HepG2 (cell line): ENCODE measurements around the gene DLG2. TPM values are rescaled to one million over a fixed set of nuclear protein-coding genes. Genes with fewer than 3 reads are reported as not detected.

ENCODE experiments used
- ATAC-seq: fragments of 200-7000 bp; cut with Tn5 transposase; 3 replicates; pipeline ENCODE4 v1.9.1; 2020; ENCODE audit warnings: mild to moderate bottlenecking, moderate library complexity
- BruUV-seq: library from RNA; stranded (reverse); fragments of 400-500 nt; replicated peaks from 2 replicates; lab custom pipeline; 2021; lab: Mats Ljungman, UMichigan
- CTCF ChIA-PET: fragments of 300-600 bp; formaldehyde crosslinking; extraction: SDS; loops from one replicate; lab custom pipeline; 2021; ENCODE audit warnings: low total read pairs, inconsistent platforms, low intra/inter-chr PET ratio; lab: Yijun Ruan, JAX
- POLR2A ChIA-PET: fragments of 350-600 bp; sonication (Branson Sonifier 250); formaldehyde crosslinking; loops from one replicate; lab custom pipeline; 2020; ENCODE audit warnings: antibody characterized with exemption, inconsistent platforms; lab: Yijun Ruan, JAX
- DNase-seq: peaks from one replicate; pipeline ENCODE4 v3.0.0-alpha.2; 2015; ENCODE audit warnings: low spot score
- FAIRE-seq: peaks from 3 replicates; lab custom pipeline; 2011; peaks lifted over from hg19 to GRCh38; lab: Jason Lieb, UNC
- H2AFZ ChIP-seq: one replicate; pipeline ENCODE4 v1.6.1; 2011; ENCODE audit warnings: low read length, inconsistent platforms
- H3K27ac ChIP-seq: fragments of 300-600 bp; 3 replicates; pipeline ENCODE4 v1.8.0; 2011; ENCODE audit warnings: mixed run types, mild to moderate bottlenecking, mixed read lengths, low read length, inconsistent platforms; ENCODE audit not compliant: insufficient read depth; ENCODE audit errors: extremely low read length
- H3K27me3 ChIP-seq, 2 experiments: fragments of 200-600 bp in 1 of 2; 2 replicates in 1 of 2; 3 replicates in 1 of 2; pipeline versions ENCODE4 v1.6.0 to v1.8.0; 2011; ENCODE audit warnings: low read length in 2 of 2, mild to moderate bottlenecking in 2 of 2, moderate library complexity in 2 of 2, inconsistent platforms in 1 of 2; ENCODE audit not compliant: insufficient read depth in 2 of 2, control insufficient read depth in 1 of 2
- H3K36me3 ChIP-seq, 2 experiments: fragments of 200-600 bp in 1 of 2; replicated peaks in 1 of 2; 2 replicates in 1 of 2; 3 replicates in 1 of 2; pipeline versions ENCODE4 v1.5.1 to v1.8.0; 2011; ENCODE audit warnings: low read length in 2 of 2, inconsistent platforms in 1 of 2; ENCODE audit not compliant: insufficient read depth in 2 of 2, control insufficient read depth in 1 of 2
- H3K4me1 ChIP-seq: 2 replicates; pipeline ENCODE4 v1.5.1; 2012; ENCODE audit warnings: low read length, inconsistent platforms; ENCODE audit not compliant: insufficient read depth
- H3K4me2 ChIP-seq: 2 replicates; pipeline ENCODE4 v1.6.0; 2011; ENCODE audit warnings: low read depth, low read length, inconsistent platforms
- H3K4me3 ChIP-seq, 3 experiments: fragments of 200-600 bp in 1 of 3; sonication (generic), shearing (Covaris generic) in 1 of 3; replicated peaks in 1 of 3; 2 replicates each; pipeline ENCODE4 v1.5.1; 2011 to 2016; ENCODE audit warnings: low read length in 3 of 3, inconsistent platforms in 2 of 3, low read depth in 2 of 3, mild to moderate bottlenecking in 2 of 3, control low read depth in 1 of 3, mixed read lengths in 1 of 3; ENCODE audit not compliant: insufficient read depth in 1 of 3
- H3K79me2 ChIP-seq: one replicate; pipeline ENCODE4 v1.6.1; 2011; ENCODE audit warnings: low read length, inconsistent platforms; ENCODE audit not compliant: insufficient read depth
- H3K9ac ChIP-seq: 2 replicates; pipeline ENCODE4 v1.6.0; 2011; ENCODE audit warnings: mild to moderate bottlenecking, low read depth, low read length, inconsistent platforms; ENCODE audit not compliant: insufficient read depth
- H3K9me3 ChIP-seq: 2 replicates; pipeline ENCODE4 v1.5.1; 2012; ENCODE audit warnings: mild to moderate bottlenecking, low read length
- H4K20me1 ChIP-seq: 2 replicates; pipeline ENCODE4 v1.6.0; 2011; ENCODE audit warnings: inconsistent platforms, mild to moderate bottlenecking, low read length, moderate library complexity; ENCODE audit not compliant: insufficient read depth
- MAFF ChIP-seq: IDR thresholded peaks from 2 replicates; pipeline ENCODE4 v1.6.1; 2011; ENCODE audit warnings: low read depth, low read length, improper control_type of control experiment
- MAFK ChIP-seq, 2 experiments: IDR thresholded peaks in 1 of 2; conservative IDR thresholded peaks in 1 of 2; 2 replicates each; pipeline ENCODE4 v1.6.1; 2011; ENCODE audit warnings: improper control_type of control experiment in 2 of 2, low read length in 2 of 2
- POLR2G ChIP-seq: fragments of 200-400 bp; formaldehyde crosslinking; IDR thresholded peaks from 2 replicates; pipeline ENCODE4 v1.6.1; 2018; ENCODE audit warnings: mild to moderate bottlenecking, low read depth, low read length, moderate library complexity
- RAD21 ChIP-seq: fragments of 450-650 bp; formaldehyde crosslinking; IDR thresholded peaks from 2 replicates; pipeline ENCODE4 v1.5.0; 2020; ENCODE audit warnings: mild to moderate bottlenecking
- SOX6 ChIP-seq, 2 experiments: fragments of 450-650 bp in 1 of 2; sonication (generic) in 1 of 2; formaldehyde crosslinking in 1 of 2; IDR thresholded peaks; 2 replicates each; pipeline versions ENCODE4 v1.4.0 to v1.6.1; 2017 to 2020; ENCODE audit warnings: antibody characterized with exemption in 1 of 2, mild to moderate bottlenecking in 1 of 2, missing genetic modification reagents in 1 of 2
- ZNF382 ChIP-seq: sonication (generic); formaldehyde crosslinking; IDR thresholded peaks from 2 replicates; pipeline ENCODE4 v1.5.0; 2020; ENCODE audit warnings: missing genetic modification reagents, mild to moderate bottlenecking, borderline replicate concordance
- WGBS: methylation state at CpG from one replicate; pipeline ENCODE4 v1.1.6; 2017; ENCODE audit warnings: low lambda C conversion rate; 5-methylcytosine and 5-hydroxymethylcytosine counted together
- in situ Hi-C: cut with HindIII; loops from 2 replicates; pipeline ENCODE4 v1.10.0; 2017; ENCODE audit warnings: low pct_unique_long_range_greater_than_20kb; ENCODE audit not compliant: extremely low pct_ligation_motif_present
- intact Hi-C: fragments of 100-400 bp; cut with micrococcal nuclease; formaldehyde crosslinking; loops from one replicate; pipeline ENCODE4 v1.10.0; 2022; ENCODE audit not compliant: unreplicated experiment
- polyA plus RNA-seq, 8 experiments: library from polyadenylated mRNA; depleted of rRNA in 3 of 8; stranded (reverse) in 7 of 8; unstranded in 1 of 8; fragments of >200 nt; fragmentation: Illumina TruSeq in 4 of 8; extraction: Trizol in 4 of 8; gene quantifications; 2 replicates each; pipeline versions ENCODE4 v1.2.1 to v1.2.3, GENCODE V29; 2011 to 2016; ENCODE audit warnings: low read depth in 4 of 8, missing spikeins in 1 of 8, mixed read lengths in 1 of 8; ENCODE audit not compliant: insufficient read depth in 1 of 8
- total RNA-seq, 5 experiments: library from RNA; depleted of rRNA; stranded (reverse); fragments of >200 nt; fragmentation: Illumina TruSeq; extraction: Trizol; gene quantifications; 2 replicates each; pipeline ENCODE4 v1.2.3, GENCODE V29; 2016; ENCODE audit warnings: low read depth in 1 of 5
- TF ChIP-seq, protein P1 (sequence below): sonication (generic); formaldehyde crosslinking; conservative IDR thresholded peaks from 2 replicates; pipeline ENCODE4 v1.4.0; 2020; ENCODE audit warnings: mild to moderate bottlenecking, missing genetic modification reagents, moderate library complexity
- TF ChIP-seq, protein P2 (sequence below): sonication (generic); formaldehyde crosslinking; IDR thresholded peaks from 2 replicates; pipeline ENCODE4 v1.8.0; 2022; ENCODE audit warnings: missing genetic modification reagents, mild to moderate bottlenecking, borderline replicate concordance

Gene DLG2
- total and polyA plus RNA-seq, 2 of the 13 experiments (the other 11 are each of a cell fraction or from before 2014, with no cell fraction given): 0.46 to 1.0 TPM

DNA sequence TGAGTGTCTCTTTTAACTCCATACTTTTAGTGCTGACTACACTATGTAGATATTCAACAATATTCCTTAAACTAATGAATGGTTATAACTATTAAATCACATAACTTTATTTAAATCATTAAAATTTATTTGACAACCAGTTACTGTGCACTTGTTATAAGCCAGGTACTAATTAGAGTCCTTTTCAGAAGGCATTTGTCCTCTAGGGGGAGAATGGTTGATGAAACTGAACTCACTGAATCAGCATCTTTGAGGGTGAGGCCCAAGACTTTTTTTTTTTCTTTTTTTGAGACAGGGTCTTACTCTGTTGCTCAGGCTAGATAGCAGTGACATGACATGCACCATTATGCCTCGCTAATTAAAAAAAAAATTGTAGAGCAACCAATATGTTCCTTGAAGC, 1825.3 kb downstream of the DLG2 start:
- 0 out of 2 replicates have a peak, but pooled peaks cover 6% of the 10 kb centered on the region for H3K4me1 ChIP-seq
- POLR2A ChIA-PET: no interaction called here
- WGBS: 0% methylated on average over 1 of the region's 1 CpG
- no peak overlapping the region for H3K4me2 ChIP-seq
- no peaks in the 10 kb centered on the region for H3K9me3 ChIP-seq
- FAIRE-seq: no peak
- no peak overlapping the region for H3K9ac ChIP-seq
- no peak for DNase-seq
- peak; percentile 43 to 54; a peak in 3 of 4 replicates for TF ChIP-seq MAFK (conservative IDR thresholded peaks at IDR 0.05 in 1 of 2, IDR thresholded peaks at IDR 0.05 in 1 of 2; ENCODE audit: low read length in 2 of 2)
- TF ChIP-seq MAFF: peak; percentile 44; the same call in 1 of the 2 replicates
- TF ChIP-seq, protein P1, sequence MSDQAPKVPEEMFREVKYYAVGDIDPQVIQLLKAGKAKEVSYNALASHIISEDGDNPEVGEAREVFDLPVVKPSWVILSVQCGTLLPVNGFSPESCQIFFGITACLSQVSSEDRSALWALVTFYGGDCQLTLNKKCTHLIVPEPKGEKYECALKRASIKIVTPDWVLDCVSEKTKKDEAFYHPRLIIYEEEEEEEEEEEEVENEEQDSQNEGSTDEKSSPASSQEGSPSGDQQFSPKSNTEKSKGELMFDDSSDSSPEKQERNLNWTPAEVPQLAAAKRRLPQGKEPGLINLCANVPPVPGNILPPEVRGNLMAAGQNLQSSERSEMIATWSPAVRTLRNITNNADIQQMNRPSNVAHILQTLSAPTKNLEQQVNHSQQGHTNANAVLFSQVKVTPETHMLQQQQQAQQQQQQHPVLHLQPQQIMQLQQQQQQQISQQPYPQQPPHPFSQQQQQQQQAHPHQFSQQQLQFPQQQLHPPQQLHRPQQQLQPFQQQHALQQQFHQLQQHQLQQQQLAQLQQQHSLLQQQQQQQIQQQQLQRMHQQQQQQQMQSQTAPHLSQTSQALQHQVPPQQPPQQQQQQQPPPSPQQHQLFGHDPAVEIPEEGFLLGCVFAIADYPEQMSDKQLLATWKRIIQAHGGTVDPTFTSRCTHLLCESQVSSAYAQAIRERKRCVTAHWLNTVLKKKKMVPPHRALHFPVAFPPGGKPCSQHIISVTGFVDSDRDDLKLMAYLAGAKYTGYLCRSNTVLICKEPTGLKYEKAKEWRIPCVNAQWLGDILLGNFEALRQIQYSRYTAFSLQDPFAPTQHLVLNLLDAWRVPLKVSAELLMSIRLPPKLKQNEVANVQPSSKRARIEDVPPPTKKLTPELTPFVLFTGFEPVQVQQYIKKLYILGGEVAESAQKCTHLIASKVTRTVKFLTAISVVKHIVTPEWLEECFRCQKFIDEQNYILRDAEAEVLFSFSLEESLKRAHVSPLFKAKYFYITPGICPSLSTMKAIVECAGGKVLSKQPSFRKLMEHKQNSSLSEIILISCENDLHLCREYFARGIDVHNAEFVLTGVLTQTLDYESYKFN (CRISPR knock-in tag): no peak
- TF ChIP-seq ZNF382 (CRISPR knock-in tag): no peak
- no TSS peak for BruUV-seq
- no peaks in the 10 kb centered on the region for H3K36me3 ChIP-seq
- intact Hi-C loops: no loop called here
- in situ Hi-C loops: loop anchor here (25.0 kb wide), 2 partner anchors 939 to 1089 kb away; no protein-coding TSS in a partner anchor
- no peaks in the 10 kb centered on the region for H3K27me3 ChIP-seq
- no peak overlapping the region for H2AFZ ChIP-seq
- no peaks in the 10 kb centered on the region for H4K20me1 ChIP-seq
- 0 out of 3 replicates have a peak, but pooled peaks have one; percentile 40 for ATAC-seq
- CTCF ChIA-PET: no interaction called here
- H3K79me2 ChIP-seq: no peaks in the 10 kb centered on the region
- H3K27ac ChIP-seq: no peak overlapping the region
- H3K4me3 ChIP-seq: no peak overlapping the region

DNA sequence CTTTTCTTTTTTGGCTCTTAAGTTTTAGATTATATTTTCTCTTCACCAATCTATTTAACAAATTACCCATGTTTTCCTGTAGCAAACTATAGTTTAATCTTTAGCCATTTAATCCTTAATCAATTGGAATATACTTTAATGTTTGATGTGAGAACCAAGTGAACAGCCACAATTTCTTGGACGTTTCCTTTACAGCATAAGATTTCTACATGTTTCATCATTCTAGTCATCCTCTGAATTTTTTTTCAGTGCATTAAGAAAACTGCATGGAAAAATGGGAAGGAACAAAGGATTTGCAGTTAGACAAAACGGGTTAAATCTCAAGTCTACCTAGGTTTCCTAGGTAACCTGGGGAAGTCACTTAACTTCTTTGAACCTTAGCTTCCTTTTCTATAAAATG, 1833.8 kb downstream of the DLG2 start:
- H3K36me3 ChIP-seq: no peaks in the 10 kb centered on the region
- no TSS peak for BruUV-seq
- no peaks in the 10 kb centered on the region for H4K20me1 ChIP-seq
- no peaks in the 10 kb centered on the region for H3K27me3 ChIP-seq
- DNase-seq (no peak), FAIRE-seq (no peak), ATAC-seq (no peak)
- no peak overlapping the region for H3K4me3 ChIP-seq
- H3K79me2 ChIP-seq: no peaks in the 10 kb centered on the region
- no peak overlapping the region for H3K9ac ChIP-seq
- intact Hi-C loops: no loop called here
- no peak overlapping the region for H3K27ac ChIP-seq
- ChIA-PET POLR2A (no interaction called here), CTCF (no interaction called here)
- no peaks in the 10 kb centered on the region for H3K4me1 ChIP-seq
- TF ChIP-seq MAFK (conservative IDR thresholded peaks at IDR 0.05 in 1 of 2, IDR thresholded peaks at IDR 0.05 in 1 of 2; ENCODE audit: low read length in 2 of 2) (no peak), SOX6 (IDR thresholded peaks at IDR 0.05) (no peak), SOX6 (CRISPR knock-in tag; IDR thresholded peaks at IDR 0.05) (no peak), RAD21 (no peak), POLR2G (no peak)
- TF ChIP-seq, protein P2, sequence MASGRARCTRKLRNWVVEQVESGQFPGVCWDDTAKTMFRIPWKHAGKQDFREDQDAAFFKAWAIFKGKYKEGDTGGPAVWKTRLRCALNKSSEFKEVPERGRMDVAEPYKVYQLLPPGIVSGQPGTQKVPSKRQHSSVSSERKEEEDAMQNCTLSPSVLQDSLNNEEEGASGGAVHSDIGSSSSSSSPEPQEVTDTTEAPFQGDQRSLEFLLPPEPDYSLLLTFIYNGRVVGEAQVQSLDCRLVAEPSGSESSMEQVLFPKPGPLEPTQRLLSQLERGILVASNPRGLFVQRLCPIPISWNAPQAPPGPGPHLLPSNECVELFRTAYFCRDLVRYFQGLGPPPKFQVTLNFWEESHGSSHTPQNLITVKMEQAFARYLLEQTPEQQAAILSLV (CRISPR knock-in tag): no peak
- in situ Hi-C loops: no loop called here
- WGBS: 0% methylated on average over 2 of the region's 2 CpGs
- H2AFZ ChIP-seq: no peak overlapping the region
- H3K9me3 ChIP-seq: no peaks in the 10 kb centered on the region
- H3K4me2 ChIP-seq: no peak overlapping the region
